ENCODE data around the gene JHY. TPM values are rescaled to one million over a fixed set of nuclear protein-coding genes. Genes with fewer than 3 reads are reported as not detected.

JHY gene
- polyA plus RNA-seq, 1 of the 3 experiments (the other 2 are of a cell fraction): 2.9 TPM

DNA sequence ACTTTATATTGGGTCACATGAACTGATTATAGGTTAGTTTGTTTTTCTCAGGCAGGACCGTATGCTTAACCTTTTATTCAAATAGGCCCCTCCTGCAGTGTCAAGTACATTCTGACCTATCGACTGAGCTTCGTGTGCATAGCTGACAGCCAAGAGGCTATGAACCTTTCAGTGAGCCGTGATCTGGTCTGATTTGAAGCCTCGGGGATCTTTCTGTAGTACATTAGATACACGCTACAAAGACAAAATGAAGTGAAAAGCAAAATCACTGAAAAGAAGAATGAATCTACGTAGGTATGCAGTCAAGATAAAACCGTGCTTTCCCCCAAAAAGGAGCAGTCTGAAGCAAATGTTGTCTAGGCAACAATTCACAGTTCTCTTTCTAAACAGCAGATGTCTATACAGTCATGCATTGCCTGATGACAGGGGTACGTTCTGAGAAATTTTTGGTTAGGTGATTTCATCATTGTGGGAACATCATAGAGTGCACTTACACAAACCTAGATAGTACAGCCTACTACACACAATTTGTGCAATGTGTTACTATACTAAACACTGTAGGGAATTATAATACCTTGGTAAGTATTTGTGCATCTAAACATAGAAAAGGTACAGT is 18.1 kb downstream of the JHY start:
- no peak for DNase-seq
- no peaks in the 10 kb centered on the region for H4K20me1 ChIP-seq (ENCODE audit: insufficient read depth)
- POLR2A ChIA-PET: no interaction called here
- H3K4me3 ChIP-seq (ENCODE audit: low read depth in 2 of 2, low read length in 1 of 2): no peak overlapping the region
- no peaks in the 10 kb centered on the region for H3K9me3 ChIP-seq
- H3K27me3 ChIP-seq (ENCODE audit: insufficient read depth): no peaks in the 10 kb centered on the region
- H3K9ac ChIP-seq: no peak overlapping the region
- no peak for TF ChIP-seq CHD2 (IDR thresholded peaks at IDR 0.05; ENCODE audit: low read length, partially characterized antibody)
- TF ChIP-seq MXI1 (IDR thresholded peaks at IDR 0.05; ENCODE audit: low read depth, low read length): no peak
- TF ChIP-seq, protein P1, sequence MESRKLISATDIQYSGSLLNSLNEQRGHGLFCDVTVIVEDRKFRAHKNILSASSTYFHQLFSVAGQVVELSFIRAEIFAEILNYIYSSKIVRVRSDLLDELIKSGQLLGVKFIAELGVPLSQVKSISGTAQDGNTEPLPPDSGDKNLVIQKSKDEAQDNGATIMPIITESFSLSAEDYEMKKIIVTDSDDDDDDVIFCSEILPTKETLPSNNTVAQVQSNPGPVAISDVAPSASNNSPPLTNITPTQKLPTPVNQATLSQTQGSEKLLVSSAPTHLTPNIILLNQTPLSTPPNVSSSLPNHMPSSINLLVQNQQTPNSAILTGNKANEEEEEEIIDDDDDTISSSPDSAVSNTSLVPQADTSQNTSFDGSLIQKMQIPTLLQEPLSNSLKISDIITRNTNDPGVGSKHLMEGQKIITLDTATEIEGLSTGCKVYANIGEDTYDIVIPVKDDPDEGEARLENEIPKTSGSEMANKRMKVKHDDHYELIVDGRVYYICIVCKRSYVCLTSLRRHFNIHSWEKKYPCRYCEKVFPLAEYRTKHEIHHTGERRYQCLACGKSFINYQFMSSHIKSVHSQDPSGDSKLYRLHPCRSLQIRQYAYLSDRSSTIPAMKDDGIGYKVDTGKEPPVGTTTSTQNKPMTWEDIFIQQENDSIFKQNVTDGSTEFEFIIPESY (IDR thresholded peaks at IDR 0.05; ENCODE audit: borderline replicate concordance, low read depth): no peak
- TF ChIP-seq SIN3A (IDR thresholded peaks at IDR 0.05; ENCODE audit: borderline replicate concordance, low read depth, low read length): no peak
- TF ChIP-seq RAD21 (IDR thresholded peaks at IDR 0.05; ENCODE audit: low read length): no peak
- no peak for TF ChIP-seq EP300 (IDR thresholded peaks at IDR 0.05; ENCODE audit: borderline replicate concordance in 1 of 2, low read depth in 1 of 2, low read length in 1 of 2)
- no peak for TF ChIP-seq NFIC (IDR thresholded peaks at IDR 0.05; ENCODE audit: borderline replicate concordance)
- TF ChIP-seq IRF3 (IDR thresholded peaks at IDR 0.05; ENCODE audit: low read depth, low read length): no peak
- no peak for TF ChIP-seq ELF1 (IDR thresholded peaks at IDR 0.05)
- TF ChIP-seq, protein P2, sequence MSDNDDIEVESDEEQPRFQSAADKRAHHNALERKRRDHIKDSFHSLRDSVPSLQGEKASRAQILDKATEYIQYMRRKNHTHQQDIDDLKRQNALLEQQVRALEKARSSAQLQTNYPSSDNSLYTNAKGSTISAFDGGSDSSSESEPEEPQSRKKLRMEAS (IDR thresholded peaks at IDR 0.05; ENCODE audit: low read depth): no peak
- TF ChIP-seq USF2 (IDR thresholded peaks at IDR 0.05; ENCODE audit: borderline replicate concordance, low read depth, low read length): no peak
- no peak for TF ChIP-seq GATA2 (CRISPR knock-in tag; IDR thresholded peaks at IDR 0.05)
- no peak overlapping the region for H3K4me2 ChIP-seq
- CTCF ChIA-PET: interaction anchor here (1.0 to 1.3 kb wide), 2 partner anchors 120 to 122 kb away, joined by 3 to 4 read pairs; no protein-coding TSS in a partner anchor
- H2AFZ ChIP-seq (ENCODE audit: low read depth): no peak overlapping the region
- H3K36me3 ChIP-seq (replicated peaks in 1 of 2; ENCODE audit: control insufficient read depth in 1 of 2, insufficient read depth in 2 of 2, low read length in 1 of 2): peaks cover 0 to 7% of the 10 kb centered on the region in 2 experiments
- peaks cover 7% of the 10 kb centered on the region for H3K79me2 ChIP-seq (ENCODE audit: insufficient read depth)
- no peaks in the 10 kb centered on the region; a peak in 1 of 4 replicates for H3K4me1 ChIP-seq (ENCODE audit: control insufficient read depth in 1 of 2, insufficient read depth in 2 of 2, low read depth in 1 of 2, low read length in 1 of 2)
- H3F3A ChIP-seq (replicated peaks; ENCODE audit: insufficient read depth): peaks cover 11% of the 10 kb centered on the region
- 83% methylated on average over 9 of the region's 9 CpGs for WGBS (ENCODE audit: low lambda C conversion rate)
- H3K27ac ChIP-seq (ENCODE audit: low read depth in 2 of 2, low read length in 1 of 2): no peak overlapping the region
- H3K9me2 ChIP-seq: no peaks in the 10 kb centered on the region

All from SK-N-SH (cell line).